SK-N-SH (cell line): ENCODE data around the gene UAP1L1.

Source experiments
- CHD2 ChIP-seq: fragments of 150-350 bp; IDR thresholded peaks from 2 replicates; pipeline ENCODE4 v1.6.1; 2018; ENCODE audit warnings: low read length; ENCODE audit not compliant: partially characterized antibody
- JUND ChIP-seq: IDR thresholded peaks from 2 replicates; pipeline ENCODE4 v1.4.0; 2012
- SMC3 ChIP-seq: IDR thresholded peaks from 2 replicates; pipeline ENCODE4 v1.6.1; 2012; ENCODE audit warnings: low read depth, low read length, improper control_type of control experiment
- TAF1 ChIP-seq: IDR thresholded peaks from 2 replicates; pipeline ENCODE4 v1.6.1; 2012; ENCODE audit warnings: low read depth, mild to moderate bottlenecking, low read length, moderate library complexity, borderline replicate concordance
- TF ChIP-seq, protein P1 (sequence below): fragments of 200-600 bp; sonication (generic); IDR thresholded peaks from 2 replicates; pipeline ENCODE4 v1.6.1; 2017; ENCODE audit warnings: antibody characterized with exemption, mild to moderate bottlenecking, moderate library complexity
- TF ChIP-seq, protein P2 (sequence below): IDR thresholded peaks from 2 replicates; pipeline ENCODE4 v1.4.0; 2012; ENCODE audit warnings: low read depth, borderline replicate concordance

DNA sequence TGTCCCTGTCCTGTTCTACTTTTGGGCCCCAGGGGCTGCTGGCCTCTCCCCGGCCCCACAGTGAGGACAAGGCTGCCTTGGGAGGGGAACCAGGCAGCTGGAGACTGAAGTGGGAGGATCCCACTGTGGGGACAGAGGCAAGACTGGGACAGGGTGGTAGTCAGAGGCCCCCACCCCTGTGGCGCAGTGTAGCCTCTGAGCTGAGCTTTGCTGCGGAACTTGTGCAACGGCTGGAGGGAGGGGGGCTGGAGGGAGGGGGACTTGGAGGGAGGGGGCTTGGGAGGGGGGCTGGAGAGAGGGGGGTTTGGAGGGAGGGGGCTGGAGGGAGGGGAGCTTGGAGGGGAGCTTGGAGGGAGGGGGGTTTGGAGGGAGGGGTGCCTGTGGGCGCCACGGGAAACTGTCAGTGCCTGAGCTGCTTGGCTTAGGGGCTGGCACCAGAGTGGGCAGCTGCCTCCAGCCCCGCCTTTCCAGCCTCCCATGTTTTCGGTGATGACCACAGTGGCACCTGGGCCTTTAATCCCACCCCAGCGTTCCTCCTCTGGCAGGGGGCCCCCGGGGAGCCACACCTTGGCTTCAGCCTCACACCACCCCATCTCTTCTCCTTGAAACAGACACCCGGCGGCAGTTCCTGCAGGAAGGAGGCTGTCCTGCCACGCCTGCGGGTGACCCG, 43.1 kb upstream of the UAP1L1 start:
- TF ChIP-seq JUND: no peak
- TF ChIP-seq, protein P1, sequence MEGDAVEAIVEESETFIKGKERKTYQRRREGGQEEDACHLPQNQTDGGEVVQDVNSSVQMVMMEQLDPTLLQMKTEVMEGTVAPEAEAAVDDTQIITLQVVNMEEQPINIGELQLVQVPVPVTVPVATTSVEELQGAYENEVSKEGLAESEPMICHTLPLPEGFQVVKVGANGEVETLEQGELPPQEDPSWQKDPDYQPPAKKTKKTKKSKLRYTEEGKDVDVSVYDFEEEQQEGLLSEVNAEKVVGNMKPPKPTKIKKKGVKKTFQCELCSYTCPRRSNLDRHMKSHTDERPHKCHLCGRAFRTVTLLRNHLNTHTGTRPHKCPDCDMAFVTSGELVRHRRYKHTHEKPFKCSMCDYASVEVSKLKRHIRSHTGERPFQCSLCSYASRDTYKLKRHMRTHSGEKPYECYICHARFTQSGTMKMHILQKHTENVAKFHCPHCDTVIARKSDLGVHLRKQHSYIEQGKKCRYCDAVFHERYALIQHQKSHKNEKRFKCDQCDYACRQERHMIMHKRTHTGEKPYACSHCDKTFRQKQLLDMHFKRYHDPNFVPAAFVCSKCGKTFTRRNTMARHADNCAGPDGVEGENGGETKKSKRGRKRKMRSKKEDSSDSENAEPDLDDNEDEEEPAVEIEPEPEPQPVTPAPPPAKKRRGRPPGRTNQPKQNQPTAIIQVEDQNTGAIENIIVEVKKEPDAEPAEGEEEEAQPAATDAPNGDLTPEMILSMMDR: no peak
- TF ChIP-seq, protein P2, sequence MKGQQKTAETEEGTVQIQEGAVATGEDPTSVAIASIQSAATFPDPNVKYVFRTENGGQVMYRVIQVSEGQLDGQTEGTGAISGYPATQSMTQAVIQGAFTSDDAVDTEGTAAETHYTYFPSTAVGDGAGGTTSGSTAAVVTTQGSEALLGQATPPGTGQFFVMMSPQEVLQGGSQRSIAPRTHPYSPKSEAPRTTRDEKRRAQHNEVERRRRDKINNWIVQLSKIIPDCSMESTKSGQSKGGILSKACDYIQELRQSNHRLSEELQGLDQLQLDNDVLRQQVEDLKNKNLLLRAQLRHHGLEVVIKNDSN: no peak
- no peak for TF ChIP-seq CHD2
- TF ChIP-seq SMC3: no peak
- TF ChIP-seq TAF1: no peak
